ENCODE data around the gene UMODL1.
"Not testable (repeated sequence)": the region's sequence is repeated elsewhere in the genome, so short reads cannot be mapped to it uniquely, and the experiment has no call there.

UMODL1 gene

GRCh38 chr21:42163511-42163863, 92.4 kb downstream of the UMODL1 start:
- DNase-seq (ENCODE audit: low read depth), result no peak

- no peak for DNase-seq (ENCODE audit: low read depth)
Measured at GRCh38 chr21:42164064-42164789, 93.1 kb downstream of the UMODL1 start.

GRCh38 chr21:42164818-42165217, 93.7 kb downstream of the UMODL1 start:
- DNase-seq (ENCODE audit: low read depth), result no peak

- no peak for DNase-seq (ENCODE audit: low read depth)
Measured at GRCh38 chr21:42165901-42166300, 94.8 kb downstream of the UMODL1 start.

GRCh38 chr21:42169758-42170157, 98.6 kb downstream of the UMODL1 start:
- DNase-seq (ENCODE audit: low read depth), result no peak

- DNase-seq (ENCODE audit: low read depth), result no peak
Measured at GRCh38 chr21:42171091-42172053, 100.3 kb downstream of the UMODL1 start.

- no peak for DNase-seq (ENCODE audit: low read depth)
Measured at GRCh38 chr21:42172596-42173483, 101.7 kb downstream of the UMODL1 start.

GRCh38 chr21:42174173-42174572, 103.1 kb downstream of the UMODL1 start:
- no peak for DNase-seq (ENCODE audit: low read depth)

GRCh38 chr21:42175110-42175710, 104.1 kb downstream of the UMODL1 start:
- no peak for DNase-seq (ENCODE audit: low read depth)

- DNase-seq (ENCODE audit: low read depth), result no peak
Measured at GRCh38 chr21:42176859-42177258, 105.7 kb downstream of the UMODL1 start.

- no peak for DNase-seq (ENCODE audit: low read depth)
Measured at GRCh38 chr21:42179316-42179715, 108.2 kb downstream of the UMODL1 start.

GRCh38 chr21:42180001-42180400, 108.9 kb downstream of the UMODL1 start:
- not testable (repeated sequence) for DNase-seq (ENCODE audit: low read depth)

GRCh38 chr21:42182713-42183371, 111.7 kb downstream of the UMODL1 start:
- DNase-seq (ENCODE audit: low read depth), result no peak

GRCh38 chr21:42183374-42184266, 112.5 kb downstream of the UMODL1 start:
- DNase-seq (ENCODE audit: low read depth), result no peak

GRCh38 chr21:42186591-42186990, 115.5 kb downstream of the UMODL1 start:
- no peak for DNase-seq (ENCODE audit: low read depth)

GRCh38 chr21:42187976-42188653, 117.0 kb downstream of the UMODL1 start:
- no peak for DNase-seq (ENCODE audit: low read depth)

- DNase-seq (ENCODE audit: low read depth), result no peak
Measured at GRCh38 chr21:42188663-42189062, 117.5 kb downstream of the UMODL1 start.

- no peak for DNase-seq (ENCODE audit: low read depth)
Measured at GRCh38 chr21:42189431-42189830, 118.3 kb downstream of the UMODL1 start.

- no peak for DNase-seq (ENCODE audit: low read depth)
Measured at GRCh38 chr21:42189860-42190485, 118.9 kb downstream of the UMODL1 start.

Data from fibroblast of the conjunctiva (primary cell).